Measurements from ENCODE around the gene RELN. TPM values are rescaled to one million over a fixed set of nuclear protein-coding genes. Genes with fewer than 3 reads are reported as not detected.

Gene RELN
- total RNA-seq, 1 experiment from 2014 or later = 0.24 TPM

Other genes starting within 250 kb of the RELN start
- 20.5 and 21.1 TPM in 2 replicates for gene ORC5, start 218.4 kb upstream of the RELN start, total RNA-seq (2014; rRNA removed; shearing (Covaris generic))